Fibroblast of the aortic adventitia (primary cell): ENCODE data around the gene TCF7. TPM values are rescaled to one million over a fixed set of nuclear protein-coding genes. Genes with fewer than 3 reads are reported as not detected.

Source experiments
- DNase-seq: peaks from one replicate; pipeline ENCODE4 v3.0.0-alpha.2; 2010; ENCODE audit warnings: low read depth
- H3K4me3 ChIP-seq: 2 replicates; pipeline ENCODE4 v1.5.1; 2011; ENCODE audit warnings: low read depth, mild to moderate bottlenecking, control low read depth, low read length, moderate library complexity
- total RNA-seq: library from RNA; depleted of rRNA; stranded (reverse); fragments of >200 nt; gene quantifications from 2 replicates; pipeline ENCODE4 v1.2.3, GENCODE V29; 2012; ENCODE audit warnings: low replicate concordance
- TF ChIP-seq, protein P1 (sequence below): IDR thresholded peaks from 2 replicates; pipeline ENCODE4 v1.5.1; 2011; ENCODE audit warnings: mild to moderate bottlenecking, low read length, control low read depth, inconsistent platforms; ENCODE audit not compliant: insufficient read depth

TCF7 gene
- total RNA-seq, 1 donor: 16.8 TPM

DNA sequence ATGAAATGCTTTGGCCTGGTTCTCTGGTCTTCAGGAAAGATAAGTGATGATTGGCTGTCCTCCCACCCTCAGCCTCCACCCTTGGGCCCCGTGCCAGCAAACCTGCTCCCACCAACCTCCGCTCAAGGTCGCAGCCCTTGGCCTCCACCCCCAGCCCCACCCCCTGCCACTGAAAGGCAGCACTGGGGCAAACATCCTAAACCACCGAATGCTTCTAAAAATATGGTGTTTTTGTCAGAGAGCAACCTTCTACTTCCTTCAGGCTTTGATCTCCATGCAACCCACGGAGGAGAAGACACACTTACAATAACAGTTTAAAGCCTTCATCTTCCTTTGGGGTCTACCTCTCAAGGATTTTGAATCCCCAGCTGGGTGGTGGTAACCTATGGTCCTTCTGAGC lies 24.0 kb upstream of the TCF7 start:
- TF ChIP-seq, protein P1, sequence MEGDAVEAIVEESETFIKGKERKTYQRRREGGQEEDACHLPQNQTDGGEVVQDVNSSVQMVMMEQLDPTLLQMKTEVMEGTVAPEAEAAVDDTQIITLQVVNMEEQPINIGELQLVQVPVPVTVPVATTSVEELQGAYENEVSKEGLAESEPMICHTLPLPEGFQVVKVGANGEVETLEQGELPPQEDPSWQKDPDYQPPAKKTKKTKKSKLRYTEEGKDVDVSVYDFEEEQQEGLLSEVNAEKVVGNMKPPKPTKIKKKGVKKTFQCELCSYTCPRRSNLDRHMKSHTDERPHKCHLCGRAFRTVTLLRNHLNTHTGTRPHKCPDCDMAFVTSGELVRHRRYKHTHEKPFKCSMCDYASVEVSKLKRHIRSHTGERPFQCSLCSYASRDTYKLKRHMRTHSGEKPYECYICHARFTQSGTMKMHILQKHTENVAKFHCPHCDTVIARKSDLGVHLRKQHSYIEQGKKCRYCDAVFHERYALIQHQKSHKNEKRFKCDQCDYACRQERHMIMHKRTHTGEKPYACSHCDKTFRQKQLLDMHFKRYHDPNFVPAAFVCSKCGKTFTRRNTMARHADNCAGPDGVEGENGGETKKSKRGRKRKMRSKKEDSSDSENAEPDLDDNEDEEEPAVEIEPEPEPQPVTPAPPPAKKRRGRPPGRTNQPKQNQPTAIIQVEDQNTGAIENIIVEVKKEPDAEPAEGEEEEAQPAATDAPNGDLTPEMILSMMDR: no peak
- no peak overlapping the region for H3K4me3 ChIP-seq
- DNase-seq: no peak

DNA sequence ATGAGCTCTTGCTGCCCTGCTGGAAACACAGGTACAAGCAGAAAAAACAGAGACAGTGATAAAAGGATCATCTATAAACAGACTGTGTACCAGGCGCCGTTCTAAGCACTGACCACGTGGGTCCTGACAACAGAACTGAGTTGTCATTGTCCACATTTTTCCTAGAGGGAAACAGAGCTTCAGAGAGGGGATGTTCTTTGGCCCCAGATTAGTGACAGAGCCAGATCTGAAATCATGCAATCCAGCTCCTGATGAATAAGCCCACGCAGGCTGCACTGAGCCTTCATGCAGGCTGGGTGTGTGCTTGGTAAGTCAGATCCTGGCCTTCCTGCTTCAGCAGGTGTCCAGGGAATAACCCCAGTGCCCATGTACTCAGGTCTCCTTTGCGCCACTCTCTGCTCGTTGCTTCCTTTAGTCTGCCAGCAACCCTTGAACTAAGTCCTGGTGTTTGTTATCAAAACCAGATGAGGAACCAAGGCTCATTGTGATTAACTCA lies 22.8 kb upstream of the TCF7 start:
- H3K4me3 ChIP-seq: no peak overlapping the region
- TF ChIP-seq, protein P1: no peak
- DNase-seq: peak; percentile 28

DNA sequence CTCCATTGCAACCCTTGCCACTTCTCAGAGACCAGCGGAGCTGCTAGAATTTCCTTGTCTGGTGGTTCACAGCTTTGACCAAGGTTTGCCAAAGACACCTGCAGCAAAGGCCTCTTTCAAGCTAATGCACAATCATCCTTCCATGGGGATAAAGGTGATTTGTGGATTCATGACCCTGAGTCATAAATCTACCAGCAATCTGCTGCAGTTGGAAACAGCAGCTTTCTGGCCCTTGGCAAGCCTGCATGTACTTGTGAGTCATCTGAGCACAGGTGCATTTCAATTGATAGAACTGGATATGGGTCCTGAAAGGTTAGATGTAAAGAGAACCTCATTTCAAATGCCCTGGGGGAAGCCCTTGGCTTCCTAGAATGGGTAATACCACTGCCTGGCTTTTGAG lies 21.6 kb upstream of the TCF7 start:
- no peak overlapping the region for H3K4me3 ChIP-seq
- peak; percentile 32 for DNase-seq
- TF ChIP-seq, protein P1: no peak

DNA sequence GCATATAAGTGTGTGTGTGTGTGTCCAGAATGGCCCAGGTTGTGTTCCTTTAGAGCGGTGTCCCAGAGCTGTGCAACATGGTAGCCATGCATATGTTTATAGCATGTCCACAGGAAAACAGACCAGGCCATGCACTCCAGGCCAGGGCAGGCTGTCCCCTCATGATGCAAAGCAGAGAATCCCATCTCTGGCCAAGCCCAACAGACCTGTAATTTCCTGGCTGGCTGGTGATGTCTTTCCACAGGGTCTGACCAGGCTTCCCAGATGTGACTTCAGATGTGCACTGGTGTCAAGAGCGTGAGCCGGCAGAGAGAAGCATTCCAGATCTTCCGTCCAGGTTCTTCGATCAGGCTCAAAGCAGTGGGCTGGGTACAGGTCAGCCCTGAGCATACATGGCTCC lies 21.1 kb upstream of the TCF7 start:
- no peak for DNase-seq
- H3K4me3 ChIP-seq: no peak overlapping the region

DNA sequence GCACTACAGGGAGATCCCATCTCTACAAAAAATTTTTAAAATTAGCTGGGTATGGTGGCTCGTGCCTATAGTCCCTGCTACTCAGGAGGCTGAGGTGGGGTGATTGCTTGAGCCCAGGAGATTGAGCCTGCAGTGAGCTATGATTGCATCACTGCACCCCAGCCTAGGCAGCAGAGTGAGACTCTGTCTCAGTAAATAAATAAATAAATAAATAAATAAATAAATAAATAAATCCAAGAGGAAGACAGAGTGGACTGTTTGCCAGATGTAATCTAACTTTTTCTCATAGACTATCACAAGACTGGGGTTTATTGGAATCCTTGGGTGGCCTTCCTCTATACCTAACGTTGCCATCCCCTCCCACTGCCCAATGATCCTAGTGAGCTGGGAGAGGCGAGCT lies 19.2 kb upstream of the TCF7 start:
- no peak for DNase-seq
- TF ChIP-seq, protein P1: no peak
- H3K4me3 ChIP-seq: no peak overlapping the region

More for the DNA sequence above, 21.1 kb upstream of the TCF7 start:
- TF ChIP-seq, protein P1: no peak

DNA sequence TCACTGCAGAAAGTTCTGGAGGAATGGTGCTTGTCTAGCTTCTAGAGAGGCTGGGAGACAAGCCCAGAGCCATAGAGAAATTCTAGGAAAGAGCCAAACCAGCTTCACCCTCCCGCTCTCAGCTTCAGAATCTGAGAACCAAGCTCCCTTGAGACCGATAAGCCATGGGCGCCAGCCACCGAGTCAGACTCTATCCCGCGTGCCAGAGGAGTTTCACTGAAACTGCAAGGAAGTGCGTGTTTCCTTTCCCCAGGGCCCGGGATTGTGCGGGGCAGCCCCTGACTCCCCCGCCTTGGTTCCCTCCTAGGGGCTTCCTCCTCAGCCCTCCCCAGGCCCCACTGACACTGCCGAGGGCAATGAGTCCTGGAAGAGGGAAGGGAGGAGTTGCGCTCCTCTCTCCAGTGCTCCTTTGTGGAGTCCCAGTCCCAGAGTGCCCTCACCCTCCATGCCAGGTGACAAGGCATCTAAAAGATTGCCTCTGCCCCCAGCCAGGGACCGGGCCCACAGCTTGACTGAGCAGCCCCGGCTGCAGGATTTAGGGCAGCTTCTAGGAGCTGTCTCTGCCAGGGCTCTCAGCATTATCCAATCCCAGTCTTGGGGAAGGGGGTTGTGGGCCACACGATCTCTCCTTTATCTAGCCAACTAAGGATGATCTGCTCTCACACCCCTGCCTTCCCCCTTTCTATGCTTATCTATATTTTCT lies 18.4 kb upstream of the TCF7 start:
- TF ChIP-seq, protein P1: no peak
- DNase-seq: peak; percentile 83
- no peak overlapping the region for H3K4me3 ChIP-seq
